Measurements from ENCODE around the gene PLAU. TPM values are rescaled to one million over a fixed set of nuclear protein-coding genes. Genes with fewer than 3 reads are reported as not detected.

Gene PLAU
- total RNA-seq, 1 donor from 2014 or later = 90.2 TPM

- Histone ChIP-seq H3K79me2 (ENCODE audit: insufficient read depth, low read length) (no peaks in the 10 kb centered on the region), H3K4me2 (ENCODE audit: low read length) (peak overlapping the region; percentile 43), H3K27ac (ENCODE audit: low read depth, low read length) (no peak overlapping the region), H2AFZ (ENCODE audit: low read depth, low read length) (peak overlapping the region; percentile 52), H3K4me1 (ENCODE audit: insufficient read depth, low read length) (no peaks in the 10 kb centered on the region), H3K9me3 (ENCODE audit: insufficient read depth, low read depth, low read length) (no peaks in the 10 kb centered on the region), H3K27me3 (ENCODE audit: insufficient read depth, low read length) (no peaks in the 10 kb centered on the region), H3K36me3 (ENCODE audit: insufficient read depth, low read length) (no peaks in the 10 kb centered on the region), H4K20me1 (ENCODE audit: insufficient read depth, low read length) (no peaks in the 10 kb centered on the region), H3K9ac (ENCODE audit: low read length) (no peak overlapping the region), H3K4me3 (ENCODE audit: insufficient read depth, low read depth, low read length) (no peak overlapping the region)
- FAIRE-seq = no peak
- H3K9me3 Mint-ChIP-seq (ENCODE audit: unreplicated experiment) = peaks cover 6% of the 10 kb centered on the region
- H3K36me3 Mint-ChIP-seq (ENCODE audit: low read depth, unreplicated experiment) = no peaks in the 10 kb centered on the region
- no peak overlapping the region for H3K27ac Mint-ChIP-seq (ENCODE audit: unreplicated experiment)
- no peak for DNase-seq (ENCODE audit: low read depth)
- H3K4me3 Mint-ChIP-seq (ENCODE audit: unreplicated experiment) = no peak overlapping the region
- peaks cover 5% of the 10 kb centered on the region for H3K4me1 Mint-ChIP-seq (ENCODE audit: low read depth, unreplicated experiment)
- TF ChIP-seq EZH2 (IDR thresholded peaks at IDR 0.05; ENCODE audit: insufficient read depth, low read length) (no peak), CTCF (IDR thresholded peaks at IDR 0.05; ENCODE audit: insufficient read depth, low read depth, low read length) (no peak)
- peaks cover 7% of the 10 kb centered on the region for H3K27me3 Mint-ChIP-seq (ENCODE audit: low read depth, unreplicated experiment)
These were observed 21.7 kb downstream of the PLAU start for GRCh38 chr10:73932620-73933112.

- Histone ChIP-seq H3K27me3 (ENCODE audit: insufficient read depth, low read length) (no peaks in the 10 kb centered on the region), H3K4me3 (ENCODE audit: insufficient read depth, low read depth, low read length) (no peak overlapping the region), H3K9me3 (ENCODE audit: insufficient read depth, low read depth, low read length) (no peaks in the 10 kb centered on the region), H3K36me3 (ENCODE audit: insufficient read depth, low read length) (no peaks in the 10 kb centered on the region), H3K4me1 (ENCODE audit: insufficient read depth, low read length) (no peaks in the 10 kb centered on the region), H4K20me1 (ENCODE audit: insufficient read depth, low read length) (no peaks in the 10 kb centered on the region), H3K79me2 (ENCODE audit: insufficient read depth, low read length) (no peaks in the 10 kb centered on the region), H3K4me2 (ENCODE audit: low read length) (no peak overlapping the region), H2AFZ (ENCODE audit: low read depth, low read length) (no peak overlapping the region), H3K27ac (ENCODE audit: low read depth, low read length) (no peak overlapping the region), H3K9ac (ENCODE audit: low read length) (no peak overlapping the region)
- FAIRE-seq (no peak), DNase-seq (ENCODE audit: low read depth) (no peak)
- Mint-ChIP-seq H3K4me3 (ENCODE audit: unreplicated experiment) (no peak overlapping the region), H3K27ac (ENCODE audit: unreplicated experiment) (no peak overlapping the region), H3K36me3 (ENCODE audit: low read depth, unreplicated experiment) (no peaks in the 10 kb centered on the region), H3K4me1 (ENCODE audit: low read depth, unreplicated experiment) (peaks cover 6% of the 10 kb centered on the region), H3K9me3 (ENCODE audit: unreplicated experiment) (peaks cover 7% of the 10 kb centered on the region), H3K27me3 (ENCODE audit: low read depth, unreplicated experiment) (peaks cover 7% of the 10 kb centered on the region)
- TF ChIP-seq CTCF (IDR thresholded peaks at IDR 0.05; ENCODE audit: insufficient read depth, low read depth, low read length) = no peak
- TF ChIP-seq EZH2 (IDR thresholded peaks at IDR 0.05; ENCODE audit: insufficient read depth, low read length) = no peak
These were observed 23.1 kb downstream of the PLAU start for GRCh38 chr10:73934074-73934473.

GRCh38 chr10:73935895-73936294 lies 25.0 kb downstream of the PLAU start:
- FAIRE-seq = no peak
- Histone ChIP-seq H3K4me2 (ENCODE audit: low read length) (no peak overlapping the region), H3K27ac (ENCODE audit: low read depth, low read length) (no peak overlapping the region), H4K20me1 (ENCODE audit: insufficient read depth, low read length) (no peaks in the 10 kb centered on the region), H3K4me3 (ENCODE audit: insufficient read depth, low read depth, low read length) (no peak overlapping the region), H3K79me2 (ENCODE audit: insufficient read depth, low read length) (no peaks in the 10 kb centered on the region), H2AFZ (ENCODE audit: low read depth, low read length) (no peak overlapping the region), H3K4me1 (ENCODE audit: insufficient read depth, low read length) (peaks cover 5% of the 10 kb centered on the region), H3K9me3 (ENCODE audit: insufficient read depth, low read depth, low read length) (no peaks in the 10 kb centered on the region), H3K9ac (ENCODE audit: low read length) (no peak overlapping the region), H3K36me3 (ENCODE audit: insufficient read depth, low read length) (no peaks in the 10 kb centered on the region), H3K27me3 (ENCODE audit: insufficient read depth, low read length) (no peaks in the 10 kb centered on the region)
- no peak overlapping the region for H3K4me3 Mint-ChIP-seq (ENCODE audit: unreplicated experiment)
- peaks cover 7% of the 10 kb centered on the region for H3K27me3 Mint-ChIP-seq (ENCODE audit: low read depth, unreplicated experiment)
- peaks cover 8% of the 10 kb centered on the region for H3K4me1 Mint-ChIP-seq (ENCODE audit: low read depth, unreplicated experiment)
- peaks cover 3% of the 10 kb centered on the region for H3K9me3 Mint-ChIP-seq (ENCODE audit: unreplicated experiment)
- H3K36me3 Mint-ChIP-seq (ENCODE audit: low read depth, unreplicated experiment) = no peaks in the 10 kb centered on the region
- no peak for DNase-seq (ENCODE audit: low read depth)
- no peak overlapping the region for H3K27ac Mint-ChIP-seq (ENCODE audit: unreplicated experiment)
- no peak for TF ChIP-seq CTCF (IDR thresholded peaks at IDR 0.05; ENCODE audit: insufficient read depth, low read depth, low read length)
- TF ChIP-seq EZH2 (IDR thresholded peaks at IDR 0.05; ENCODE audit: insufficient read depth, low read length) = no peak
